Esophagus mucosa (tissue), 1 donor: ENCODE results near the gene RUBCNL. TPM values are rescaled to one million over a fixed set of nuclear protein-coding genes. Genes with fewer than 3 reads are reported as not detected.

Experiments used
- ATAC-seq: fragments of 200-7000 bp; cut with Tn5 transposase; one replicate; pipeline ENCODE4 v1.9.1; 2020
- total RNA-seq: library from RNA; stranded (reverse); gene quantifications from one replicate; pipeline ENCODE4 v1.2.4, GENCODE V29; 2023
- donor health status: DM: yes; HTN: yes; CAD: no.

RUBCNL gene
- total RNA-seq, 1 donor from 2014 or later: 0.44 TPM

DNA sequence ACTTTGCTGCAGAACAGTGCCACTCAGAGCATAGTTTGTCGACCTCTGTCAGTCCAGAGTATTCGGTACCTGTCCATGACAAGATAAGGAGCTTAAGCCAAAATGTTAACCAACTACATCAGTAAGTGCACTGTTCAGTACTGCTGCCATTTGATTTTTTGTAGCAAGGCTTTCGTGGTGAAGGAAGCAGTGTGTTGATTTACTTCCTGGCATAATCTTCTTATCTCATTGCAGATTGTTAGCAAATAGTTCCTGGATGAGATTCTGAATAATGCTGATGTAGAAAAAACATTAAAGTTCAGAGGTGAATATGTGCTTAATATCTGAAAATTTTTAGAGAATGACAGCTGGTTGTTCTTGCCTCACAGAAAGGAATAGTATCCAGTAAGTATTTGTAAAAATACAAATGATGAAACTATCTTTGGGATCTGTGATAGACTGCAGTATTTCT is 89.7 kb downstream of the RUBCNL start:
- no peak for ATAC-seq

DNA sequence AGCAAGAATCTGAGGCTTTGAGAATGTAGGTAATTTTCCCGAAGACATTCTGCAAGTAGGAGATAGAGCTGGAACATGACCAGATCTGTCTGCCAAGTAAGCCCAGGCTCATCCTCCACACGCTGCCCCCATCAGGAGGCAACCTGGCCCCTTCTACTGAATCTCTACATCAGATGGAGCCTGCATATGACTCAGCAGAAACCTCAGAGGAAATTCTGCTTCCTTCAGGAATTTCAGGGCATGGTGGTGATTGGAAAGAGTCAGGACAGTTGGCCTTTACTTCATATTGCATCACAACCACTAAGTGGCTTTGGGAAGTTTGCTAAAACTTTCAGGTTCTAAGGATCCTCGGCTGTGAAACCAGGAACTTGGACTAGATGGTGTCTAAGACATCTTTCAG is 90.1 kb downstream of the RUBCNL start:
- ATAC-seq: no peak

DNA sequence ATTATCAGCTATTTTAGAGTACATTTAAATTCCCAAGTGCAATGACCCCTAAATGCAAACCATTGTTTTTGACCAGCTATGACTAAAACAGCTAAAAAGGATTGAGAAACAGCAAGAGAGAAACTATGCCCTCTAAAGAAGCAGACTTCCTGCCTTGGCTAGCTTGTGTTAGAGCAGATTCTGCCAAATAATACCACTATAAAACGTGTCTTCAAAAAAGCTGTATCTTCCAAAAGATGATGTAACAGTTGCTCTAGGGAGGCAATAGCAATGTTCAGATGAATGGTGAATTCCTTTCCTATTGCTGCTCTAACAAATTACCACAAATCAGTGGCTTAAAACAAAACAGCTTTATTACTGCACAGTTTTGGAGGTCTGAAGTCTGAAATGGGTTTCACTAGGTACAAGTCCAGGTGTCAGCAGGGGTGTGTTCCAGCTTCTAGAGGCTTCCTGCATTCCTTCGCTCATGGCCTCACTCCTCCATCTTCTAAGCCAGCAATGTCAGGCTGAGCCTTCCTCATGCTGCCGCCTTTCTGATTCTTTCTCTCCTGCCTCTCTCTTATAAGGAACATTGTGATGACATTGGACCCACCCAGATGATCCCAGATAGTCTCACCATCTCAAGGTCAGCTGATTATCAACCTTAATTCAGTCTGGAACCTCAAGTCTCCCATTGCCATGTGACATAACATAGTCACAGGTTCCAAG is 90.8 kb downstream of the RUBCNL start:
- no peak for ATAC-seq

DNA sequence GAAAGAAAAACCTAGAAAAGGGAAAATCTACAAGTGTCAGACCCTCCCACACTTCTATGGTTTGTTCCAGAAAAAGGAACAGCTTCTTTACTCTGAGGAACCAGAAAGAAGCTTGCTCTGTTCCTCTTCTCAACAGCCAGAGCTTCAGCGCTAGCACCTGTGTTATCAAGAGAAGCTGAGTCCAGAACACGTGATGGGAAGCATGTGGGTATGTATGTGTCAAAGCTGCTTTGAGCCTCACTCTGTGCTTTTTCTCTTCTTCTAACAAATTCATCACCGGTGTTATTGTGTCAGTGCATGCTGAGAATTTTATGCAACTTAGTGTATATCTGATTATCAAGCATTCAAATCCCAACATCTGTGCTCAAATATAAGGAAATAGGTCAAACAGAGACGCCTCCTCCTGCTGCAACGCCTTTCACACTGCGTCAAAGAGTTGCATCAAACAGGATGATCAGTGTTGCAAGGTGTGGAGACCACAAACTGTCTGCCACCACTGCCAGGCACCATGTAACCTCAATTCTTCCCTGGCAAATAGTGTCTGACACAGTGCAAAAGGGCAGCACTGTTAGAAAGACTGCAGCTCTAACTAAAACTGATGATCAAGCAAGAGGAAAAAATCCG is 91.4 kb downstream of the RUBCNL start:
- ATAC-seq: peak; percentile 45

DNA sequence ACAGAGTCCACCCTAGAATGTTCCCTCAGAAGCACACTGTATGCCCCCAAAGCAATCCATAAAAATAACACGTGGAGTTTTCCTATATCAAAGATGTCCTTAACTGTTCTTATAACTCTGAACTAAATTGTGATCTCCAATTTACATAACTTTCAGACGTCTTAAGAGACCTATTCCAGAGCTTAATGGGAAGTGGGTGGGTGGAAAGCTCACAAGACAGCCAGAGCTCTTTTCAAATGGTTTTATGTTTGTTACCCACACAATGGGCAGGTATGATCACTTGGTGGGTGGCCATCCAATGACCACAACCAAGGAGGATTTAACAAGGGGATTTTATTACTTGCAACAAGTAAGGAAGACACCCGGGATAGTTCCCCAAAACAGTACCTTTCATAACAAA is 93.6 kb downstream of the RUBCNL start:
- no peak for ATAC-seq

Other genes starting within 250 kb of the RUBCNL start
- 5.3 TPM for gene LCP1, start 205.1 kb downstream of the RUBCNL start, total RNA-seq
- not detected for gene LRRC63, start 175.3 kb downstream of the RUBCNL start, total RNA-seq
- 7.0 TPM for gene LRCH1, start 165.9 kb upstream of the RUBCNL start, total RNA-seq